Activated CD4-positive, CD25-positive, alpha-beta regulatory T cell (primary cell): ENCODE results near the gene MRPS12.

ENCODE experiments used
- DNase-seq, 4 experiments: peaks; one replicate each; lab custom pipeline; 2025; lab: John Stamatoyannopoulos, UW

The MRPS12 gene

GRCh38 chr19:38911388-38912001 is 19.2 kb upstream of the MRPS12 start:
- DNase-seq, result no peak

- no peak for DNase-seq
Measured at GRCh38 chr19:38912600-38913514, 17.9 kb upstream of the MRPS12 start.

GRCh38 chr19:38913958-38914357 is 16.8 kb upstream of the MRPS12 start:
- DNase-seq, result no peak

GRCh38 chr19:38915329-38916321 is 15.1 kb upstream of the MRPS12 start:
- no peak for DNase-seq

GRCh38 chr19:38917516-38917915 is 13.2 kb upstream of the MRPS12 start:
- DNase-seq, result no peak

GRCh38 chr19:38917921-38918491 is 12.7 kb upstream of the MRPS12 start:
- no peak for DNase-seq

- no peak for DNase-seq
Measured at GRCh38 chr19:38918526-38918925, 12.2 kb upstream of the MRPS12 start.

- no peak for DNase-seq
Measured at GRCh38 chr19:38919837-38920601, 10.7 kb upstream of the MRPS12 start.

GRCh38 chr19:38920602-38921419 is 9.9 kb upstream of the MRPS12 start:
- no peak for DNase-seq

- DNase-seq, result no peak
Measured at GRCh38 chr19:38921420-38922274, 9.1 kb upstream of the MRPS12 start.

- DNase-seq, result no peak
Measured at GRCh38 chr19:38922482-38922881, 8.3 kb upstream of the MRPS12 start.

- no peak for DNase-seq
Measured at GRCh38 chr19:38924388-38924787, 6.4 kb upstream of the MRPS12 start.

- no peak for DNase-seq
Measured at GRCh38 chr19:38928391-38929001, 2.2 kb upstream of the MRPS12 start.

GRCh38 chr19:38929929-38930775 is 592 bp upstream of the MRPS12 start, which contains the start of gene SARS2:
Gene SARS2, minus strand, starts transcription at chr19:38930763. Its CDS starts 27 bp downstream, at chr19:38930736.
- DNase-seq, result peak; percentile 92 to 98 (median 94)

GRCh38 chr19:38931521-38931793 is 713 bp downstream of the MRPS12 start:
- DNase-seq, result no peak

GRCh38 chr19:38932425-38933179 is 1.9 kb downstream of the MRPS12 start:
- peak in 1 of 4 experiments; percentile 13 for DNase-seq

- DNase-seq, result no peak
Measured at GRCh38 chr19:38933544-38933943, 2.8 kb downstream of the MRPS12 start.
